Omental fat pad (tissue), 4 donors: ENCODE results near the gene BORCS8. TPM values are rescaled to one million over a fixed set of nuclear protein-coding genes. Genes with fewer than 3 reads are reported as not detected.
A peak's percentile ranks its signal among the peaks of the same experiment; 100 is the strongest.
"Not testable (repeated sequence)": the region's sequence is repeated elsewhere in the genome, so short reads cannot be mapped to it uniquely, and the experiment has no call there.

Experiments used
- ATAC-seq: fragments of 150-250 bp; one replicate; pipeline ENCODE4 v1.9.1; 2016; ENCODE audit warnings: mild to moderate bottlenecking, moderate library complexity; ENCODE audit not compliant: low FRiP score
- DNase-seq: peaks from one replicate; pipeline ENCODE4 v3.0.0-alpha.2; 2019; ENCODE audit warnings: low spot score
- CTCF ChIP-seq, 3 donors: fragments of 450-650 bp; IDR thresholded peaks; one replicate each; pipeline ENCODE4 v1.5.1; 2016 to 2017; ENCODE audit warnings: antibody characterized with exemption in 3 of 3, mild to moderate bottlenecking in 3 of 3, moderate library complexity in 2 of 3
- total RNA-seq, 4 donors: library from RNA; depleted of rRNA; stranded (reverse); fragments of >200 nt; gene quantifications; one replicate each; pipeline ENCODE4 v1.1.0, GENCODE V29; 2016

BORCS8 gene
- total RNA-seq, 4 donors from 2014 or later = 16.8 to 29.8 (median 19.9) TPM

DNA sequence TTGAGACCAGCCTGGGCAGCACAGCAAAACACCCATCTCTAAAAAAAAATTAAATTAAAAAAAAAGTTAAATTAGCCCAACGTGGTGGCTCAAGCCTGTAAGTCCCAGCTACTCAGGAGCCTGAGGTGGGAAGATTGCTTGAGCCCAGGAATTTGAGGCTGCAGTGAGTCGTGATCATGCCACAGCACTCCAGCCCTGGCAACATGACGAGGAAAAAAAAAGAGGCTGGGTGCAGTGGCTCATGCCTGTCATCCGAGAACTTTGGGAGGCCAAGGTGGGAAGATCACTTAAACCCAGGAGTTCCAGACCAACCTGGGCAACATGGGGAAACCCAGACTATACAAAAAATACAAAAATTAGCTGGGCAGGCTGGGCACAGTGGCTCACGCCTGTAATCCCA, 51.5 kb downstream of the BORCS8 start:
- ATAC-seq = no peak
- no peak for TF ChIP-seq CTCF (IDR thresholded peaks at IDR 0.05)
- no peak for DNase-seq

GRCh38 chr19:19139876-19140229, 52.1 kb downstream of the BORCS8 start:
- DNase-seq (no peak), ATAC-seq (no peak)
- TF ChIP-seq CTCF (IDR thresholded peaks at IDR 0.05) = no peak

DNA sequence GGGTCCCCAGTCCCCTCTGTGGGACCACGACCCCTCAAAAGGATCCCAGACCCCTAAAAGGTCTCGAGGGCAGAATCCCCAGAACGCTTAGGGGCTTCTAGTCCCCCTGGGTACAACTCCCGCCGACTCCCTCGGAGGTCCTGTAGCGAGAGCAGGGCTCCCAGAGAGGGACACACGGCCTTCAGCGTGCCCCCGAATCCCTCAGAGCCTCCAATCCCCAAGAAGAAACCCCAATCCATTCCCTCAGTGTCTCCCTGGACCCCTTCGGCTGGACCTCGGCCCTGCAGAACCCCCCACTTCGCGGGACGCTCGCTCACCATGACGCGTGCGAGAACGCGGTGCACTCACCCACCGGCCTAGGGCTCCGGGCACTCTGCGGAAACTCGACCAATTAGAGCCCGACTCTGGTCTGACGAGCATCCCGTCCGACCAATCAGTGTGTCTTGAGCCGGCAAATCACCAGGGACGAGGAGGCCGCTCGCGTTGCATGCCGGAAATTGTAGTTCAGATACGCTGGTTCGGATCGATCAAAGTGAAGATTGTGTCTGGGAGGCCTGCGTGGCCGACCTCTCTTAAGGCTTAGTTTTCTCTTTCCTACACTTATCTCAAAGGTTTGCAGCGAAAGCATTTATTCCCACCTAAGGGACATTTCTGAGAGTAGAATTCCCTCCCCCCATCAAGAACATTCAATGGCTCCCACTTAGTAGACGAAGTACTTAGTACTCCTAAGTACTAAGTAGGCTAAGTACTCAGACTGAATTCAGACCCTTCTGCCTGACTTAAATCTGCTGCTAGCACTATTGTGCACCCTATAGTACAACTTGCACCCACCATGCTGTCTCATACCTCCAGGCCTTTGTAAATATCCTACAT, 53.6 kb downstream of the BORCS8 start, which contains the start of gene TMEM161A:
TMEM161A (minus strand) TSS at position 370 of the 873 bp plus-strand sequence; CDS start at position 320, 50 bp downstream.
- peak; percentile 92 for DNase-seq
- no peak for TF ChIP-seq CTCF (IDR thresholded peaks at IDR 0.05)
- ATAC-seq = peak; percentile 98

- DNase-seq (no peak), ATAC-seq (no peak)
- TF ChIP-seq CTCF (IDR thresholded peaks at IDR 0.05) = no peak
These were observed 54.3 kb downstream of the BORCS8 start for GRCh38 chr19:19137556-19138108.

- not testable (repeated sequence) for ATAC-seq
These were observed 56.2 kb downstream of the BORCS8 start for GRCh38 chr19:19135713-19136112.

GRCh38 chr19:19134687-19135158, 57.2 kb downstream of the BORCS8 start:
- ATAC-seq (no peak), DNase-seq (no peak)
- no peak for TF ChIP-seq CTCF (IDR thresholded peaks at IDR 0.05)

More at GRCh38 chr19:19135713-19136112, 56.2 kb downstream of the BORCS8 start:
- DNase-seq = not testable (repeated sequence)

- DNase-seq (no peak), ATAC-seq (no peak)
- no peak for TF ChIP-seq CTCF (IDR thresholded peaks at IDR 0.05)
These were observed 58.0 kb downstream of the BORCS8 start for GRCh38 chr19:19133985-19134384.
